ENCODE measurements around the gene LYPD6B. TPM values are rescaled to one million over a fixed set of nuclear protein-coding genes. Genes with fewer than 3 reads are reported as not detected.

LYPD6B gene
- total and polyA plus RNA-seq, 2 experiments from 2014 or later, result 16.8 to 26.0 TPM

GRCh38 chr2:149093579-149093978 is 55.1 kb downstream of the LYPD6B start:
- H3K27me3 ChIP-seq, result no peaks in the 10 kb centered on the region
- 97% methylated on average over 2 of the region's 2 CpGs for WGBS (ENCODE audit: low lambda C conversion rate, missing lambda C conversion rate)
- no peaks in the 10 kb centered on the region for H4K20me1 ChIP-seq (ENCODE audit: insufficient read depth, poor library complexity, severe bottlenecking)
- H3K79me2 ChIP-seq, result no peaks in the 10 kb centered on the region
- no peak overlapping the region for H3K4me3 ChIP-seq
- TF ChIP-seq EZH2phosphoT487 (IDR thresholded peaks at IDR 0.05; ENCODE audit: low read depth, severe bottlenecking, unreplicated experiment) (no peak), EZH2 (IDR thresholded peaks at IDR 0.05; ENCODE audit: borderline replicate concordance) (no peak)
- TF ChIP-seq, protein P1, sequence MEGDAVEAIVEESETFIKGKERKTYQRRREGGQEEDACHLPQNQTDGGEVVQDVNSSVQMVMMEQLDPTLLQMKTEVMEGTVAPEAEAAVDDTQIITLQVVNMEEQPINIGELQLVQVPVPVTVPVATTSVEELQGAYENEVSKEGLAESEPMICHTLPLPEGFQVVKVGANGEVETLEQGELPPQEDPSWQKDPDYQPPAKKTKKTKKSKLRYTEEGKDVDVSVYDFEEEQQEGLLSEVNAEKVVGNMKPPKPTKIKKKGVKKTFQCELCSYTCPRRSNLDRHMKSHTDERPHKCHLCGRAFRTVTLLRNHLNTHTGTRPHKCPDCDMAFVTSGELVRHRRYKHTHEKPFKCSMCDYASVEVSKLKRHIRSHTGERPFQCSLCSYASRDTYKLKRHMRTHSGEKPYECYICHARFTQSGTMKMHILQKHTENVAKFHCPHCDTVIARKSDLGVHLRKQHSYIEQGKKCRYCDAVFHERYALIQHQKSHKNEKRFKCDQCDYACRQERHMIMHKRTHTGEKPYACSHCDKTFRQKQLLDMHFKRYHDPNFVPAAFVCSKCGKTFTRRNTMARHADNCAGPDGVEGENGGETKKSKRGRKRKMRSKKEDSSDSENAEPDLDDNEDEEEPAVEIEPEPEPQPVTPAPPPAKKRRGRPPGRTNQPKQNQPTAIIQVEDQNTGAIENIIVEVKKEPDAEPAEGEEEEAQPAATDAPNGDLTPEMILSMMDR (IDR thresholded peaks at IDR 0.05; ENCODE audit: poor library complexity), result no peak
- H3K9me2 ChIP-seq (replicated peaks; ENCODE audit: insufficient read depth), result no peaks in the 10 kb centered on the region
- no peak overlapping the region for H2AFZ ChIP-seq
- H3K4me1 ChIP-seq (ENCODE audit: insufficient read depth), result no peaks in the 10 kb centered on the region
- DNase-seq (ENCODE audit: low spot score), result no peak
- no peaks in the 10 kb centered on the region for H3K36me3 ChIP-seq (replicated peaks; ENCODE audit: insufficient read depth, low read depth)
- no peak overlapping the region for H3K27ac ChIP-seq
- no peak overlapping the region for H3K4me2 ChIP-seq
- H3K9me3 ChIP-seq (ENCODE audit: low read depth), result no peaks in the 10 kb centered on the region

DNA sequence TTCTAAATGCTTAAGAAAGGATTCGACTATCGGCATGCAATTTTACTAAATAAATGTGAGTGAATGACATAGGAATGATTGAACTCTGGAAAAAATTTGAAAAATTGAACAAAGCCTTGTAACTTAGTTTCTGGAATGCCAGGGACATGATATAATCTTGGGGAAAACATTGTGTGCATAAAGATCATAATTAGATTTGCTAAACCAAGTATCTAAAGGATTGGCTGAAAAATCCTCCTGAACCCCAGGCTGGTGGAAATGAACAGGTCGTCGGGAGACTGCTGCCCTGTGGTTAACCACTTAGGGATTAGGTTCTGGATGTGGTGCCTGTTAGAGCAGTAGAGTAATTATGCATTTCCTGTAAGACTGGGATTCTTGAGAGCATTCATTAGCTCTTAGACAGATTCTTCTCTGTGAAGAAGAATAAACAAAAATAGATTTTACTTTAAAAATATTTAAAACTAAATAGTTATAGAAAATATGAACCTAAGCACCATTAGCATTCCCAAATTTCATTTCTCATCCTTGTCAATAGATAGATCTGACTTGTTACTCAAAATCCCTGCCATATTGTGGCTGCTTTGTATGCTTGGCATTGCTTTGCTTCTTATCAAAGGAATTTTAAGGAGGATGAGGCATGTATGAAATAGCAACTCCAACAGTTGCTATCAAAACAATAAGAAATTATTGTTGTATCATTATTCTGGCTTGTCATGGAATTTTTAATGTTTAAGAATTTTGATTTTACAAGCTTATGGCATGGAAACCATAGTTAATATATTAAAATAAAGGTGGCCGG is 55.9 kb downstream of the LYPD6B start:
- Histone ChIP-seq H3K4me1 (ENCODE audit: insufficient read depth) (no peaks in the 10 kb centered on the region), H4K20me1 (ENCODE audit: insufficient read depth, poor library complexity, severe bottlenecking) (no peaks in the 10 kb centered on the region), H3K9me3 (ENCODE audit: low read depth) (no peaks in the 10 kb centered on the region), H3K36me3 (replicated peaks; ENCODE audit: insufficient read depth, low read depth) (no peaks in the 10 kb centered on the region), H3K9me2 (replicated peaks; ENCODE audit: insufficient read depth) (no peaks in the 10 kb centered on the region), H3K4me2 (no peak overlapping the region), H3K27ac (no peak overlapping the region), H3K27me3 (no peaks in the 10 kb centered on the region), H3K79me2 (no peaks in the 10 kb centered on the region), H2AFZ (no peak overlapping the region), H3K4me3 (no peak overlapping the region)
- WGBS (ENCODE audit: low lambda C conversion rate, missing lambda C conversion rate), result 69% methylated on average over 5 of the region's 5 CpGs
- no peak for DNase-seq (ENCODE audit: low spot score)
- TF ChIP-seq EZH2 (IDR thresholded peaks at IDR 0.05; ENCODE audit: borderline replicate concordance) (no peak), EZH2phosphoT487 (IDR thresholded peaks at IDR 0.05; ENCODE audit: low read depth, severe bottlenecking, unreplicated experiment) (no peak)
- TF ChIP-seq, protein P1 (IDR thresholded peaks at IDR 0.05; ENCODE audit: poor library complexity), result no peak

DNA sequence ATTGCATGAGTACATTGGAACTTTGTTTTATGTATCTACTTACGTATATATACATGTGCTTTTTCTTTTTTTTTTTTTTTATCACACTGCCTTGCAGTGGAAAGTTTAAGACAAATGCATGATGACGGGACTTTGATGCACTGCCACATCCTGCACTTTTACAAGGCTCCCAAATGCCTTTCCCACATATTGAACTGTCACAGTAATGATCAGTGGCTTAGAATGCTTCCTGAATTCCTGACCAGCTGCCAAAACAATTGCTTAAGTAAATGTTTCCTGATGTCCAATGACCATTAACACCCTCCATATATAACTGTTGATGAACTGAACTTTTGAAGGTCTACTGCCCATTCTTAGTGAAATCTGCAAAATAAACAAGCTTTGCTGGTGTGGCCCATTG is 60.2 kb downstream of the LYPD6B start:
- Histone ChIP-seq H3K36me3 (replicated peaks; ENCODE audit: insufficient read depth, low read depth) (no peaks in the 10 kb centered on the region), H3K4me2 (no peak overlapping the region), H4K20me1 (ENCODE audit: insufficient read depth, poor library complexity, severe bottlenecking) (no peaks in the 10 kb centered on the region), H3K4me3 (no peak overlapping the region), H2AFZ (no peak overlapping the region), H3K9me3 (ENCODE audit: low read depth) (no peaks in the 10 kb centered on the region), H3K4me1 (ENCODE audit: insufficient read depth) (peaks cover 8% of the 10 kb centered on the region), H3K79me2 (no peaks in the 10 kb centered on the region), H3K9me2 (replicated peaks; ENCODE audit: insufficient read depth) (no peaks in the 10 kb centered on the region), H3K27ac (no peak overlapping the region), H3K27me3 (no peaks in the 10 kb centered on the region)
- DNase-seq (ENCODE audit: low spot score), result no peak
- 58% methylated on average over 2 of the region's 2 CpGs for WGBS (ENCODE audit: low lambda C conversion rate, missing lambda C conversion rate)
- TF ChIP-seq, protein P1 (IDR thresholded peaks at IDR 0.05; ENCODE audit: poor library complexity), result no peak

All from hepatocyte (in vitro differentiated cells).